ENCODE results near the gene CCL3. TPM values are rescaled to one million over a fixed set of nuclear protein-coding genes. Genes with fewer than 3 reads are reported as not detected.
"Not testable (repeated sequence)": the region's sequence is repeated elsewhere in the genome, so short reads cannot be mapped to it uniquely, and the experiment has no call there.

The CCL3 gene
- total RNA-seq, 1 donor from 2014 or later = not detected

- Mint-ChIP-seq H3K27me3 (ENCODE audit: low read depth) (peaks cover 27% of the 10 kb centered on the region), H3K4me1 (ENCODE audit: low read depth) (no peaks in the 10 kb centered on the region), H3K27ac (ENCODE audit: unreplicated experiment) (no peak overlapping the region), H3K4me3 (ENCODE audit: unreplicated experiment) (no peak overlapping the region), H3K36me3 (ENCODE audit: low read depth) (no peaks in the 10 kb centered on the region), H3K9me3 (ENCODE audit: low read depth) (peaks cover 12% of the 10 kb centered on the region)
- DNase-seq (ENCODE audit: low spot score) = no peak
- no peak for TF ChIP-seq CTCF (IDR thresholded peaks at IDR 0.05)
These were observed 22.6 kb upstream of the CCL3 start for GRCh38 chr17:36112572-36112971.

- DNase-seq (ENCODE audit: low spot score) = no peak
- peaks cover 28% of the 10 kb centered on the region for H3K27me3 Mint-ChIP-seq (ENCODE audit: low read depth)
- no peak overlapping the region for H3K27ac Mint-ChIP-seq (ENCODE audit: unreplicated experiment)
- H3K4me3 Mint-ChIP-seq (ENCODE audit: unreplicated experiment) = no peak overlapping the region
- peaks cover 12% of the 10 kb centered on the region for H3K9me3 Mint-ChIP-seq (ENCODE audit: low read depth)
- no peaks in the 10 kb centered on the region for H3K4me1 Mint-ChIP-seq (ENCODE audit: low read depth)
- no peaks in the 10 kb centered on the region for H3K36me3 Mint-ChIP-seq (ENCODE audit: low read depth)
- TF ChIP-seq CTCF (IDR thresholded peaks at IDR 0.05) = no peak
These were observed 21.1 kb upstream of the CCL3 start for GRCh38 chr17:36111068-36111490.

- not testable (repeated sequence) for H3K9me3 Mint-ChIP-seq (ENCODE audit: low read depth); DNase-seq (ENCODE audit: low spot score); H3K4me1 Mint-ChIP-seq (ENCODE audit: low read depth); H3K4me3 Mint-ChIP-seq (ENCODE audit: unreplicated experiment); H3K36me3 Mint-ChIP-seq (ENCODE audit: low read depth); H3K27ac Mint-ChIP-seq (ENCODE audit: unreplicated experiment)
- H3K27me3 Mint-ChIP-seq (ENCODE audit: low read depth) = peaks cover 32% of the 10 kb centered on the region
These were observed 18.3 kb upstream of the CCL3 start for GRCh38 chr17:36108265-36108664.

- Mint-ChIP-seq H3K4me1 (ENCODE audit: low read depth) (no peaks in the 10 kb centered on the region), H3K9me3 (ENCODE audit: low read depth) (peaks cover 7% of the 10 kb centered on the region)
- no peak for TF ChIP-seq CTCF (IDR thresholded peaks at IDR 0.05)
These were observed 17.7 kb upstream of the CCL3 start for GRCh38 chr17:36107660-36108059.

GRCh38 chr17:36106493-36106835 is 16.5 kb upstream of the CCL3 start:
- Mint-ChIP-seq H3K4me3 (ENCODE audit: unreplicated experiment) (no peak overlapping the region), H3K4me1 (ENCODE audit: low read depth) (no peaks in the 10 kb centered on the region), H3K27ac (ENCODE audit: unreplicated experiment) (no peak overlapping the region), H3K9me3 (ENCODE audit: low read depth) (no peaks in the 10 kb centered on the region), H3K36me3 (ENCODE audit: low read depth) (no peaks in the 10 kb centered on the region), H3K27me3 (ENCODE audit: low read depth) (peaks cover 28% of the 10 kb centered on the region)
- no peak for DNase-seq (ENCODE audit: low spot score)
- no peak for TF ChIP-seq CTCF (IDR thresholded peaks at IDR 0.05)

More at GRCh38 chr17:36107660-36108059, 17.7 kb upstream of the CCL3 start:
- Mint-ChIP-seq H3K27me3 (ENCODE audit: low read depth) (peaks cover 32% of the 10 kb centered on the region), H3K36me3 (ENCODE audit: low read depth) (no peaks in the 10 kb centered on the region), H3K4me3 (ENCODE audit: unreplicated experiment) (no peak overlapping the region), H3K27ac (ENCODE audit: unreplicated experiment) (no peak overlapping the region)
- DNase-seq (ENCODE audit: low spot score) = no peak

GRCh38 chr17:36105781-36106492 is 16.0 kb upstream of the CCL3 start:
- Mint-ChIP-seq H3K4me3 (ENCODE audit: unreplicated experiment) (no peak overlapping the region), H3K4me1 (ENCODE audit: low read depth) (no peaks in the 10 kb centered on the region), H3K27ac (ENCODE audit: unreplicated experiment) (no peak overlapping the region), H3K9me3 (ENCODE audit: low read depth) (no peaks in the 10 kb centered on the region), H3K27me3 (ENCODE audit: low read depth) (peaks cover 22% of the 10 kb centered on the region), H3K36me3 (ENCODE audit: low read depth) (no peaks in the 10 kb centered on the region)
- TF ChIP-seq CTCF (IDR thresholded peaks at IDR 0.05) = no peak
- DNase-seq (ENCODE audit: low spot score) = no peak
